ENCODE measurements around the gene NPAT. TPM values are rescaled to one million over a fixed set of nuclear protein-coding genes. Genes with fewer than 3 reads are reported as not detected.

NPAT gene
- total RNA-seq, result 11.9 and 14.7 TPM in 2 replicates

DNA sequence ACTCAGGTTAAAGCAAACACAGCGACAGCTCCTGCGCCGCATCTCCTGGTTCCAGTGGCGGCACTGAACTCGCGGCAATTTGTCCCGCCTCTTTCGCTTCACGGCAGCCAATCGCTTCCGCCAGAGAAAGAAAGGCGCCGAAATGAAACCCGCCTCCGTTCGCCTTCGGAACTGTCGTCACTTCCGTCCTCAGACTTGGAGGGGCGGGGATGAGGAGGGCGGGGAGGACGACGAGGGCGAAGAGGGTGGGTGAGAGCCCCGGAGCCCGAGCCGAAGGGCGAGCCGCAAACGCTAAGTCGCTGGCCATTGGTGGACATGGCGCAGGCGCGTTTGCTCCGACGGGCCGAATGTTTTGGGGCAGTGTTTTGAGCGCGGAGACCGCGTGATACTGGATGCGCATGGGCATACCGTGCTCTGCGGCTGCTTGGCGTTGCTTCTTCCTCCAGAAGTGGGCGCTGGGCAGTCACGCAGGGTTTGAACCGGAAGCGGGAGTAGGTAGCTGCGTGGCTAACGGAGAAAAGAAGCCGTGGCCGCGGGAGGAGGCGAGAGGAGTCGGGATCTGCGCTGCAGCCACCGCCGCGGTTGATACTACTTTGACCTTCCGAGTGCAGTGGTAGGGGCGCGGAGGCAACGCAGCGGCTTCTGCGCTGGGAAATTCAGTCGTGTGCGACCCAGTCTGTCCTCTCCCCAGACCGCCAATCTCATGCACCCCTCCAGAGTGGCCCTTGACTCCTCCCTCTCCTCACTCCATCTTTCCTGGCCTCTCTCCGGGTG lies at the start of gene NPAT, which contains the start of gene ATM:
Gene NPAT (minus strand): TSS at position 65 of the 774 bp plus-strand sequence. CDS start 102 bp downstream, outside the sequence.
Gene ATM (plus strand): TSS at position 494 of the 774 bp plus-strand sequence. CDS start 4,558 bp downstream, outside the sequence.
- peak; percentile 97 to 99 for DNase-seq (ENCODE audit: low read depth in 2 of 2)

GRCh38 chr11:108269583-108269982 lies 47.1 kb upstream of the NPAT start:
- no peak for DNase-seq (ENCODE audit: low read depth in 2 of 2)

- peak in 1 of 2 donors; percentile 41 for DNase-seq (ENCODE audit: low read depth in 2 of 2)
Observed at GRCh38 chr11:108253176-108253575, 30.7 kb upstream of the NPAT start.

GRCh38 chr11:108246885-108247284 lies 24.4 kb upstream of the NPAT start:
- no peak for DNase-seq (ENCODE audit: low read depth in 2 of 2)

GRCh38 chr11:108246308-108246707 lies 23.9 kb upstream of the NPAT start:
- DNase-seq (ENCODE audit: low read depth in 2 of 2), result no peak

DNA sequence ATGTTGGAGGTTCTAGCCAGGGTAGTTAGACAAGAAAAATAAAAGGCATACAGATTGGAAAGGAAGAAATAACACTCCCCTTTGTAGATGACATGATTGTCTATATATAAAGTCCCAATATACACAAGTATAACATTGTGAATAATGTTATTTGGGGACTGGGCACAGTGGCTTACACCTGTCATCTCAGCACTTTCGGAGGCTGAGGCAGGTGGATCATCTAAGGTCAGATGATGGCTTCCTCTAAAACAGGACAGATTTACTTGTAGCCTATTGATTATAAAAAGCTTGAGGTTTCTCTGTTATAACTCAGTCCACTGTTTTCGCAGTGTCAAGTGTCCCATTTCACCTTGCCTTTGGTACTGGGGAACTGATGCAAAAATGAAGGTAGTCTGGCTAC lies 20.0 kb upstream of the NPAT start:
- DNase-seq (ENCODE audit: low read depth in 2 of 2), result no peak

- no peak for DNase-seq (ENCODE audit: low read depth in 2 of 2)
Observed at GRCh38 chr11:108241330-108242037, 19.0 kb upstream of the NPAT start.

GRCh38 chr11:108239076-108239475 lies 16.6 kb upstream of the NPAT start:
- no peak for DNase-seq (ENCODE audit: low read depth in 2 of 2)

GRCh38 chr11:108237058-108237481 lies 14.6 kb upstream of the NPAT start:
- no peak for DNase-seq (ENCODE audit: low read depth in 2 of 2)

DNA sequence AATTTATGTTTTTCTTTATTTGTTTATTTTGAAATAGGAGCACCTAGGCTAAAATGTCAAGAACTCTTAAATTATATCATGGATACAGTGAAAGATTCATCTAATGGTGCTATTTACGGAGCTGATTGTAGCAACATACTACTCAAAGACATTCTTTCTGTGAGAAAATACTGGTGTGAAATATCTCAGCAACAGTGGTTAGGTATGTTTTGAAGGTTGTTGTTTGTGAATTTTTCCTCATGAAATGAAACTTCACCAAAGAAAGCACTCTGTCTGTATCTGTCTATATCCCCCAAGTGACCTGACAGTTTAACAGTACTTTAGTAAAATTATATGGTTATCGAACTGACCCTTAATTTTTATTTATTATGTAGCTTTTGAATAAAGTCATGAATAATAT lies 13.2 kb upstream of the NPAT start:
- no peak for DNase-seq (ENCODE audit: low read depth in 2 of 2)

DNA sequence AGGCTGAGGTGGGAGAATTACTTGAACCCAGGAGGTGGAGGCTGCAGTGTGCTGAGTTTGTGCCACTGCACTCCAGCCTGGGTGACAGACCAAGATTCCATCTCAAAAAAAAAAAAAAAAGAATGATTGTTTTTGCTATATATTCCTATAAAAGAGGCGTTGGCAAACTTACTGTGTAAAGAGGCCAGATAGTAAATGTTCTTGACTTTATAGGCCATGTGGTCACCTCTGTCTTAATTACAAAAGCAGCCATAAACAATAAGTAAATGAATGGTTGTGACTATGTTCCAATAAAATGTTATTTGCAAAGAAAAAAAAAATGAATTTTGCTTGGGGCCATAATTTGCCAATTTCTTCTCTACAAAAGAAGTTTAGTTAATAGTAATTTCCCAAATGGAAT lies 12.8 kb upstream of the NPAT start:
- DNase-seq (ENCODE audit: low read depth in 2 of 2), result no peak

DNA sequence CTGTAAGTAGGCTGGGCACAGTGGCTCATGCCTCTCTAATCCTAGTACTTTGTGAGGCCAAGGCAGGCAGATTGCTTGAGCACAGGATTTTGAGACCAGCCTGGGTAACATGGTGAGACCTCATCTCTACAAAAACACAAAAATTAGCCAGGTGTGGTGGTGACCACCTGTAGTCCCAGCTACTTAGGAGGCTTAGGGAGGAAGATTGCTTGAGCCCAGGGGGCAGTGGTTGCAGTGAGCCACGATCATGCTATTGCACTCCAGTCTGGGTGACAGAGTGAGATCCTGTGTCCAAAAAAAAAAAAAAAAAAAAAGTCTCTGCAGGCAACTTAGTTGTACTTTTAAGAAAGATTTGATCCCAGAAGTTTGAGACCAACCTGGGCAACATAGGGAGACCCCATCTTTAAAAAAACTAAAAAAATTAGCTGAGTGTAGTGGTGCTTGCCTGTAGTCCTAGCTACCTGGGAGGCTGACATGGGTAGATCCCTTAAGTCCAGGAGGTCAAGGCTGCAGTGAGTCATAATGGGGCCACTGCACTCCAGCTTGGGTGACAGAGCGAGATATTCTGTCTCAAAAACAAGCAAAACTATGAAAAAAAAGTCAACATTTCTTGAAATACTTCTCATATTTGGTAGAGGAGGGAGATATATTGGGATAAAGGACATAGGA lies 11.0 kb upstream of the NPAT start:
- DNase-seq (ENCODE audit: low read depth in 2 of 2), result no peak

DNA sequence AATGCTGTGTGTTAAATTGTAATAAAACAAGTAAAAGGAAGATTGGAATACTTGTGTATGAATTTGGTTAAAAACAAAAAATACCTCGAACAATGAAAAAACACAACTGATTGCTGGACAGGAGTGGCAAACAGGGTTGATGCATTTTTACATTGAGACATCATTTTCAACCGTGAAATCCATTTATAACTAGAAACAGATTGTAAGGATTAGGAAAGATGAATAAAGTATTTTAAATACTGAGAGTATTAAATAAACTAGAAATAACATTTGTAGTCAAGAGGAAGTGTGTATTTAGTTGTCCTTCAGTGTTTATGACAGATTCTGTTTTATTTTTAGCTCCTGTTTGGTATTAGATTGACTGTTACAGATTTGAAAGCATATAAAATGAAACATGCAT lies 5.8 kb upstream of the NPAT start:
- no peak for DNase-seq (ENCODE audit: low read depth in 2 of 2)

GRCh38 chr11:108226036-108226435 lies 3.6 kb upstream of the NPAT start:
- DNase-seq (ENCODE audit: low read depth in 2 of 2), result no peak

- DNase-seq (ENCODE audit: low read depth in 2 of 2), result no peak
Observed at GRCh38 chr11:108224911-108225786, 2.7 kb upstream of the NPAT start.

DNA sequence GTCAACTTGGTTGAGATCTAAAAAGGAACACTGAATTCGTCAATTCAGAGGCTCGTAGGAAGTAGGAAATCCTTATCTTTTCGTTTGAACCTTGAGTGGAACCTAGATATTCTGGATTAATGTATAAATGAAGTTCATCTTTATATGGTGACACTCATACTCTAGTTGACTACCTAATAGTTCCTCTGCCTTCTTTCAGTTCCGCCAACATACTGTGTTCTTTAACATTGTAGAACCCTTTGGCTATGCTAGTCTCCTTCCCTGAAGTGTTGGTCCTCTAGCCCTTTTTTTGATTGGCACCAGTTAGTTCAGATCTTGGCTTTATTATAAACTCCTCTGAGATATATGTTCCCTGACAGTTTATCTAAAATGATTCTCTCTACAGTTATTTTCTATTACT lies 1.9 kb upstream of the NPAT start:
- DNase-seq (ENCODE audit: low read depth in 2 of 2), result no peak

DNA sequence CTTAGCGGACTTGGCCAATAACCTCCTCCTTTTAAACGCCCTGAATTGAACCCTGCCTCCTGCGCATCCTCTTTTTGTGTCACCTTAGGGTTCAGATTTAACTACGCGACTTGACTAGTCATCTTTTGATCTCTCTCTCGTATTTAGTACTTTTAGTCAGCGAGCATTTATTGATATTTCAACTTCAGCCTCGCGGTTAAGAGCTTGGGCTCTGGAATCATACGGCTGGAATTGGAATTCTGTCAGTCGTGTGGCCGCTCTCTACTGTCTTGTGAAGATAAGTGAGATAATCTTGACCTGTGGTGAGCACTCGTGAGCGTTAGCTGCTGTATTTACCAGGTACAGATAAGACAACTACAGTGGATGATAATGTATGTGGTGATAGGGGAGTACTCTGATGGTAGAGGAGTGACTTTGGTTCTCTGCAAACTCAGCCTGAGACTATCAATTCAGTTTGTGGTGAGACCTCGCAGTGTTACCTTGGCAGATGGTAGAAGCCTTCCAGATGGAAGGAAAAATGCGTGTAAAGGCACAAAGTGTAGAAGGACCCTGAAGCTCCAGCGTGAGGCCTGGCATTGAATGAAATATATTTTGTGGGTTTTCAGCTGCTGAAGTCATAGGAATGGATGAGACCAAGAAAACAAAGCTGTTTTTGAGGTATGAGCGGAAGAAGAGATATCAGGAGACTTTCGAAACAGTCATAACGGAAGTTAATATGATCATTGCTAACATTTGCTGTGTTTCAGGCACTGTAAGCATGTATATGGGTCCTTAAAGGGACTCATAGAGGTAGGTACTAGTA lies 1.1 kb upstream of the NPAT start:
- DNase-seq (ENCODE audit: low read depth in 2 of 2), result peak in 1 of 2 donors; percentile 18

DNA sequence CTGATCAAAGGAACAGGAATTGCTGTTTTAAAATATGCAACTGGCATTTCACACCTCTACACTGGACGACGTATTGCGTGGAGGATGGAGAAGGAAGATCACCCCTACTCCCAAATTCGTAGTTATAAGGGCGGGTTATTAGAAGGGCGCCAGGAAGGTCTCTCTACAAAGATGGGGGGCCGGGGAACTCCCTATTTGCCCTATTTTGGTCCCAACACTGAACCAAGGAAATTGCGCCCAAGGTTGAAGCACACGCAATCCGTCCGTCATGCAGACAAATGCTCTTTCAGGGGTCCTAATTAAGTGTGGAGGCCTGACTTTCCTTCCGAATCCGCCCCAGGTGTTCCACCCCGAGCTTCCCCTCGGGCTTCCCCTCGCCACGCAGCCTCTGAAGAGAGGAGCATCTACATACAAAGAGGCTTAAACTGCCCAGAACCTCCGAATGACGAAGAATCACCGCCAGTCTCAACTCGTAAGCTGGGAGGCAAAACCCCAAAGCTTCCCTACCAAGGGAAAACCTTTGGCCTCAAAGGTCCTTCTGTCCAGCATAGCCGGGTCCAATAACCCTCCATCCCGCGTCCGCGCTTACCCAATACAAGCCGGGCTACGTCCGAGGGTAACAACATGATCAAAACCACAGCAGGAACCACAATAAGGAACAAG lies 396 bp downstream of the NPAT start:
- no peak for DNase-seq (ENCODE audit: low read depth in 2 of 2)

GRCh38 chr11:108221371-108221770 lies 1.1 kb downstream of the NPAT start:
- peak; percentile 59 to 67 for DNase-seq (ENCODE audit: low read depth in 2 of 2)

All from dermis microvascular lymphatic vessel endothelial cell (primary cell).